Right atrium auricular region (tissue), 2 donors: ENCODE measurements around the gene SPATC1L. TPM values are rescaled to one million over a fixed set of nuclear protein-coding genes. Genes with fewer than 3 reads are reported as not detected.

ENCODE experiments used
- DNase-seq: peaks from one replicate; pipeline ENCODE4 v3.0.0-alpha.2; 2019; ENCODE audit warnings: low spot score
- H3K27ac ChIP-seq, 2 donors: fragments of 200-600 bp; sonication (generic); 1 replicate in 1 of 2; 2 replicates in 1 of 2; pipeline ENCODE4 v1.5.1; 2016 to 2019
- H3K27me3 ChIP-seq, 2 donors: fragments of 200-600 bp; sonication (generic); one replicate each; pipeline versions ENCODE4 v1.5.1 to v1.6.0; 2017 to 2019
- H3K36me3 ChIP-seq: fragments of 200-600 bp; sonication (generic); one replicate; pipeline ENCODE4 v1.5.1; 2016
- H3K4me1 ChIP-seq, 2 donors: fragments of 200-600 bp; sonication (generic); one replicate each; pipeline versions ENCODE4 v1.5.1 to v1.6.0; 2017 to 2019
- H3K4me3 ChIP-seq, 2 donors: fragments of 200-600 bp; sonication (generic); 1 replicate in 1 of 2; 2 replicates in 1 of 2; pipeline ENCODE4 v1.5.1; 2017 to 2019; ENCODE audit warnings: mild to moderate bottlenecking in 1 of 2, moderate library complexity in 1 of 2
- H3K9me3 ChIP-seq, 2 donors: fragments of 200-600 bp; sonication (generic); one replicate each; pipeline ENCODE4 v1.5.1; 2019
- CTCF ChIP-seq, 2 donors: fragments of 200-600 bp; sonication (generic); IDR thresholded peaks; one replicate each; pipeline ENCODE4 v1.5.1; 2019; ENCODE audit warnings: antibody characterized with exemption in 2 of 2
- total RNA-seq, 2 donors: library from RNA; depleted of rRNA; stranded (reverse); fragments of >200 nt; gene quantifications; one replicate each; pipeline ENCODE4 v1.1.0, GENCODE V29; 2016

Gene SPATC1L
- total RNA-seq, 2 donors from 2014 or later: 8.7 to 12.5 TPM

- no peak for DNase-seq
Observed at GRCh38 chr21:46158666-46159300, 25.5 kb downstream of the SPATC1L start.

GRCh38 chr21:46157987-46158451 lies 26.2 kb downstream of the SPATC1L start:
- DNase-seq: no peak
- Histone ChIP-seq H3K27ac (no peak overlapping the region), H3K9me3 (no peaks in the 10 kb centered on the region), H3K36me3 (no peaks in the 10 kb centered on the region), H3K27me3 (no peaks in the 10 kb centered on the region), H3K4me1 (peaks cover 0 to 8% of the 10 kb centered on the region in 2 donors), H3K4me3 (no peak overlapping the region)
- TF ChIP-seq CTCF (IDR thresholded peaks at IDR 0.05): no peak

More at GRCh38 chr21:46158666-46159300, 25.5 kb downstream of the SPATC1L start:
- Histone ChIP-seq H3K36me3 (no peaks in the 10 kb centered on the region), H3K4me1 (peaks cover 0 to under 1% of the 10 kb centered on the region in 2 donors), H3K9me3 (no peaks in the 10 kb centered on the region), H3K27ac (no peak overlapping the region), H3K27me3 (no peaks in the 10 kb centered on the region), H3K4me3 (no peak overlapping the region)
- TF ChIP-seq CTCF (IDR thresholded peaks at IDR 0.05): no peak

- DNase-seq: no peak
- Histone ChIP-seq H3K36me3 (no peaks in the 10 kb centered on the region), H3K4me3 (no peak overlapping the region)
Observed at GRCh38 chr21:46157396-46157986, 26.8 kb downstream of the SPATC1L start.

GRCh38 chr21:46156678-46157077 lies 27.6 kb downstream of the SPATC1L start:
- Histone ChIP-seq H3K27ac (no peak overlapping the region), H3K4me1 (peaks cover 0 to 12% of the 10 kb centered on the region in 2 donors), H3K36me3 (no peaks in the 10 kb centered on the region), H3K9me3 (no peaks in the 10 kb centered on the region), H3K27me3 (no peaks in the 10 kb centered on the region), H3K4me3 (no peak overlapping the region)
- DNase-seq: no peak
- no peak for TF ChIP-seq CTCF (IDR thresholded peaks at IDR 0.05)

More at GRCh38 chr21:46157396-46157986, 26.8 kb downstream of the SPATC1L start:
- TF ChIP-seq CTCF (IDR thresholded peaks at IDR 0.05): no peak
- no peaks in the 10 kb centered on the region for H3K9me3 ChIP-seq
- no peak overlapping the region for H3K27ac ChIP-seq
- peaks cover 0 to 12% of the 10 kb centered on the region in 2 donors for H3K4me1 ChIP-seq
- H3K27me3 ChIP-seq: no peaks in the 10 kb centered on the region

GRCh38 chr21:46156378-46156645 lies 27.9 kb downstream of the SPATC1L start:
- H3K27ac ChIP-seq: no peak overlapping the region
- H3K36me3 ChIP-seq: no peaks in the 10 kb centered on the region
- no peak for TF ChIP-seq CTCF (IDR thresholded peaks at IDR 0.05)
- no peak overlapping the region for H3K4me3 ChIP-seq
- DNase-seq: no peak
- peaks cover 0 to 12% of the 10 kb centered on the region in 2 donors for H3K4me1 ChIP-seq
- no peaks in the 10 kb centered on the region for H3K9me3 ChIP-seq
- H3K27me3 ChIP-seq: no peaks in the 10 kb centered on the region
